ENCODE measurements around the gene PALLD.

The PALLD gene

DNA sequence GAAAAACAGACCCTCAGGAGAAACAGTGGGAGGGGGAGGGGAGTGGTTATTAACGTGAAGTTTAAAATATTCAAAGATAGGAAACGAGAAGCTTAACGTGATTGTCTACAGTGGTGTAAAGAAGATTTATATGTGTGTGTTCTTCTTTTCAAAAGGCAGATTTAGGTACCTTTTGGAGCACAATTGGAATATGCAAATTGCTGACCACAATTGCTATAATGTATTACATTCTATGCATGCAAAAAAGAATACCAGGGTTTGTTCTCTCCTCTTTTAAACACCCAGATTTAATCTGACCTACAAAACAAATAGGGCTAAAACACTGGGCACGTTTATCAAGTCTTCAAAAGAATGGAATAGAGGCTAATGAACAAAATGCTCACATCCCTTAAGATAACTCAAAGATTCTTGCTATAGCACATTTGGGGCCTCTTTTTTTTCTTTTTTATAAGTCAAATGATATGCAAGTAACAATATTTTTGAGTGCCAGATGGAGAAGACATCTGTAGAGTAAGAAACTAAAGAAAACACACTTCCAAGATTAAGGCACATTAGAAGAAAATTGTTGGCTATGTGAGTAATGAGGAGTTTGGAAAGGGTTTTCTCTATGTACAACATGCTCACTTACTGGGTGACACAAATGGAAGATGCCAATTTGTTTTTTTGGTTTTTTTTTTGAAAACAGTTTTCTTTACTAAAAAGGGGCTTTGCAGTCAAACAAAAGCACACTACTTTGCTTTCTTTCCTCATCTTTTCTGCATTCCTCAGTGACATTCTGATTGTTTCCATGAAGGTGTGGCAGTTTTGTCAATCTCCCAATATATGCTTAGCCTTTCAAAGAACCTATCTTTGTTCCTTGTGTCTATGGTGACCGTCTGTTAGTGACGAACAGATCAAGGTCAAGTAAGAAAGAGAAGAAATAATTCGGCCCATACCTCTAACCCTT is 240.3 kb downstream of the PALLD start:
- DNase-seq, result no peak

DNA sequence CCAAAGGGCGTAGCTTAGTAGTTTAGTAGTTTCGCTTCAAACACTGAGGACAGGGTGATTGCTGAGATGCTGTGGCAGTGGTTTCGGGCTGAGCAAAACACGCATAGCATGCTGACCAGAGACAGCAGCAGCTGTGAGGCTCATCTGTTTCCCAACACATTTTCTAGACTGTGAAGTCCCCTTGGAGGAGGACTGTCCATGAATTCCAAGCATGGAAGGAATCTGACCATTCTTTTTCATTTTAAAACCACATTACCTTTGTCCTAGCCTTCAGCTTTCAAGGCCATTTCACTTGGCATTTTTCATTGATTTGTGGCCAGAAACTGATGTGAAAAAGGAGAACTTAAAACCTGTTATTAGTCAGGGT is 240.9 kb downstream of the PALLD start:
- no peak for DNase-seq

DNA sequence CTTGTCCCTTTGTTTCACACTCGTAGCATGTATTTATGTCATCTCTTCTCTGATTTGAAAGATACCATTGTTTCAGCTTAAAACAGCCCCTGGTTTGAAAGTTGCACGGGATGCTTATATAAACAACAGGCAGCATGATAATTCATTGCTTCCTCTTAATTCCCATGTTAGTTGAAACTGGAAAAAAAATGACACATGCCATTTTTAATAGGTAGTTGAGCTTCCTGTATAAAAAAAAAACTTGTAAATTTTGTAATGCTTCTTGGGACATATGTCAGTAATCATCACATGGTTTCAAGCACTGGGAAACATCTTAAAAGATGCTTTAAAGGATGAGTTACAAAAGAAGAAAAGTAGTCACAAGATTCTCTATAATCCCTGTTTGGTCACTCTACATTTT is 243.0 kb downstream of the PALLD start:
- DNase-seq, result no peak

DNA sequence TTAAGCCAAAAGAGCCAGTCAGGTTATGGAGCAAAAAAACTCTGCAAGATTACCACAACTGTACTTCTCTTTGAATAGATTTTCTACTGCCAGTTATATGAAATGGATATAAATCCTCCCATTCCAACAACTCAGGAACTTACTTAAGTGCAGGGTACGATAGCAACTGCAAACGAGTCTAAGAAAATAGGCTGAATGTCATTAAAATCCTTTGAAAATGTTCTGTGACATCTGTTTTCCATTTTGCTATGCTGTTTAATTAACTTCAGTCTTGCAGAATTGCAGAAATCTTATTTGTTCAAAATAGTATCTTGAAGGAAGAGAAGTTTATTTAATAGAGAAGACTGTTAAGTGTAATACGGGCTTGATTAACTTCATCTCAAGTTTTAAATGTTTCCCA is 243.8 kb downstream of the PALLD start:
- no peak for DNase-seq

DNA sequence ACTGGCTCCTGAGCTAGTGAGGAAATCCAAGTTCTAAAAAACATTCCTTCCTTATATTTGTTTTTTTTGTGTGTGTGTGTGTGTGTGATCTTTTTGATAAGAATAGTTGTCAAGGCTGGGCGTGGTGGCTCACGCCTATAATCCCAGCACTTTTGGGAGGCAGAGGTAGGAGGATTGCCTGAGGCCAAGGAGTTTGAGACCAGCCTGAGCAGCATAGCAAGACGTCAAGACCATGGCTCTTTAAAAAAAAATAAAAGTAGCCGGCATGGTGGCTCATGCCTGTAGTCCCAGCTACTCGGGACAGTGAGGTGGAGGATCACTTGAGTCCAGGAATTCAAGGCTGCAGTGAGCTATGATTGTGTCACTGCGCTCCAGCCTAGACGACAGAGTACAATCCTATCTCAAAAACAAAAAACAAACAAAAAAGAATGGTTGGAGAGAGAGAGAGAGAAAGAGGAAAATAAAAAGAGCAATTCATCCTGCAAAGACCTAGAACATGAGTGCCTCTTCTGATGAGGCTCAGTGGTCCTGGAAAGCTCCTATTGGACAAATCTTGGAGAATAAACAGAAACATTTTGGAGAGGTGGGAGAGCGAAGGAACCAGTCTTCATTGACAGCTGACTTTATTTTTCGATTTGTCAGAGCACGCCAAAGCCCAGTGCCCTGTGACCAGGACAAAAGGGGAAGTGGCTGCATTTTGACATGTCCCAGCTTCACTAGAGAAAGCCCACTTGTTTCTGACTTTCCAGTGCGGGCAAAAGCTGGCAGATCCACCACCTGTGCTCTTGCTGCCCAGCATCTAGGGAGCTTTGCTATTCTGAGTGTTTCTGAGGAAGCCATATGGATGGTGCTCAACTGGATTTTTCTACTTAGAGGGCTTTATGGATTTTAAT is 244.7 kb downstream of the PALLD start:
- DNase-seq, result peak in 1 of 2 experiments; percentile 6

DNA sequence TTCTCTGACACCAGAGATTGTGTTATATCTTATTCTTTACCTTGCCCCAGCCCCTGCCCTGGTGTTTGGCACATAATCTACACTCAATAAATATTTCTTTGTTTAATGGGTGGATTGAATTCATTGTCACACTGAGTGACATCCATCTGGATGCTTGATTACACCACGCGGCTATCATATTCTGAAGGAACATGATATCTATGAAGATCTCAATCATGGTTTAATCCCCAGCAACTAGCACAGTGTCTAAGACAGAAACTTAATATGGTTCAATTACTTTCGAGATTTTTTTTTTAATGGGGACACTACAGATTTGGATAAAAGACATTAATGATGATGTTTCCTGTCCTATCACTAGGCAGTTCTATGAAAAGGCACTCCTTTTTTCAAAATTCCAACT is 246.3 kb downstream of the PALLD start:
- DNase-seq, result peak in 1 of 2 experiments; percentile 55

DNA sequence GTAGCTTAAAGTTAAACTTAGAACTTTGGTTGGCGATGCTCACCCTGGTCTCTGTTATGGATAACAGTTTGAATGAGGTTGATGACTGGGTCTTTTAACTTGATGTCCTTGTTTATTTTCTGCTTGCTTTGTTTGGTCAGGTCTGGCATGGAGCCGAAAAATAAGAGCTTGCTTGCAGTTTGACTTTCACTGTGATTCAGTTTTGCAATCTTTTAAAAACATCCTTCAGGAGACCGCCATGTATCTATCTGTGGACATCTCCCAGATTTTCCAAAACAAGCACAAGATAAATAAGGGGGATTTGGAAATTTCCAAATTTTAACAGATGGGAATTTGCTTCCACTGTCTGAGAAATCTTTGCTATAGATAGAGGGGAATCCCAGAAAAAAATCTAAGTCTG is 246.7 kb downstream of the PALLD start:
- DNase-seq, result no peak

DNA sequence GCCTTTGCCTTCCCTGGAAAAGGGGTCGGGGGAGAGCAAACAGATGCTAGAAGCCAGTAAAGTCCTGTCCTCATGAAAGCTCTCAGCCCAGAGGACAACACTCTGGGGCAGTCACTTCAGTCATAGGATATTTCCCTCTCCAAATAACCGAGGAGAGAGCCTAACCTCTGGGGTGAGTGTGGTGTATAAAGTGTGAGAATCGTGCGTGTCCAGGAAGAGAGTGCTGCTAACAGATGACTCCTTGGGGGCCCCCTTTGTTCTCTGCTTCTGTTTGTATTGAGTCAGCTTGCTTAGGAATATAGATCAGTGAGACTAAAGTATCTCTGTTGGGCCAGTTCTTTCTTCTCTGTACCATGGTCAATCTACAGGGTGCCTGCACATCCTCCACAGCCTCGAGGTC is 247.2 kb downstream of the PALLD start:
- DNase-seq, result no peak

DNA sequence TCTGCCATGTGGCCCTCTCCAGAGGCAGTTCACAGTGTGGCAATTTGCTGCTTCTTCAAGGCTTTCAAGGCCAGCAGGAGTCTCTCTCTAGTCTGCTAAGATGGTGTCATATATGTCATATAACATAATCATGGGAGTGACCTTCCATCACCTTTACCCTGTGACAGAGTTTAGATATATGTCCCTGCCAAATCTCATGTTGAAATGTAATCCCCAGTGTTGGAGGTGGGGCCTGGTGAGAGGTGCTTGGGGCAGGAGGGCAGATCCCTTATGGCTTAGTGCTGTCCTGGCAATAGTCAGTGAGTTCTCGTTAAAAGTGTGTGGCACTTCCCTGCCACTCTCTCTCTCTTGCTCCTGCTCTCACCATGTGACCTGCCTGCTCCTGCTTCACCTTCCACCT is 252.0 kb downstream of the PALLD start:
- no peak for DNase-seq

DNA sequence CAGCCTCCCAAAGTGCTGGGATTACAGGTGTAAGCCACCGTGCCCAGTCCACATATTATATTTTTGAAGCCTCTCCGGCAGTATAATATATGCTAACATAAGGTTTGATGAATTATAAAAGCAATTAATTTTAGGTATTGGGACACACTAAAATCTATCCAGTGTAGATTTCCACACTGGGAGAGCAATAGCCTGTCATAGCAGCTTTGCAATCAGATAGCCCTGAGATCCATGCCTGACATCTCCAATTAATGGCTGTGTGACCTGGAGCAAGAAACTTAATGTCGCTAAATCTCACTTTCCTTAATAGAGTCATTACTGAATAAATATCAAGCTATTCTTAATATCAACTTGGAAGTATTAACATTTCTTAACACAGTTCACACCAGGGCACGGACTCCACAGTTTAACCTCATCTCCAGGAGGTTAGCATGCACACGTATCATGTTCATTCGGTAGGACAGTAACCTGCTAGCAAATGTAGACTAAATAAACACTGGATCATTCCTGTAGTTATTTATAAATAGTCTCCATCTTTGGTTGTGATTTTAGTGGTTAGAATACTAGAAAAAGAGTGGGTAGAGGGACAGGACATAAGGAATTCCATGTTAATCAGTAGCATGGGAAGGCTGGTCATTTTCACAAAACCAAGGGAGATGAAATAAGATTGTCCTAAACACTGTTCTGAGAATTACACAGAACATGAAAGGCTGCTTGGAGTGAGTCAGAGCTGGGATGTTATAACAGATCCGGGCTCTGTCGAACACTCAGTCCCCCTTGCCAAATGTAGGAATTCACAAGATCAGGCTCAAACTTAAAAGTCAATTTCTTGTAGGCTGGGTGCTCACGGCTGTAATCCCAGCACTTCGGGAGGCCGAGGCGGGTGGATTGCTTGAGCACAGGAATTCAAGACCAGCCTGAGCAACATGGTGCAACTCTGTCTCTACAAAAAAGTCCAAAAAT is 254.7 kb downstream of the PALLD start:
- no peak for DNase-seq

DNA sequence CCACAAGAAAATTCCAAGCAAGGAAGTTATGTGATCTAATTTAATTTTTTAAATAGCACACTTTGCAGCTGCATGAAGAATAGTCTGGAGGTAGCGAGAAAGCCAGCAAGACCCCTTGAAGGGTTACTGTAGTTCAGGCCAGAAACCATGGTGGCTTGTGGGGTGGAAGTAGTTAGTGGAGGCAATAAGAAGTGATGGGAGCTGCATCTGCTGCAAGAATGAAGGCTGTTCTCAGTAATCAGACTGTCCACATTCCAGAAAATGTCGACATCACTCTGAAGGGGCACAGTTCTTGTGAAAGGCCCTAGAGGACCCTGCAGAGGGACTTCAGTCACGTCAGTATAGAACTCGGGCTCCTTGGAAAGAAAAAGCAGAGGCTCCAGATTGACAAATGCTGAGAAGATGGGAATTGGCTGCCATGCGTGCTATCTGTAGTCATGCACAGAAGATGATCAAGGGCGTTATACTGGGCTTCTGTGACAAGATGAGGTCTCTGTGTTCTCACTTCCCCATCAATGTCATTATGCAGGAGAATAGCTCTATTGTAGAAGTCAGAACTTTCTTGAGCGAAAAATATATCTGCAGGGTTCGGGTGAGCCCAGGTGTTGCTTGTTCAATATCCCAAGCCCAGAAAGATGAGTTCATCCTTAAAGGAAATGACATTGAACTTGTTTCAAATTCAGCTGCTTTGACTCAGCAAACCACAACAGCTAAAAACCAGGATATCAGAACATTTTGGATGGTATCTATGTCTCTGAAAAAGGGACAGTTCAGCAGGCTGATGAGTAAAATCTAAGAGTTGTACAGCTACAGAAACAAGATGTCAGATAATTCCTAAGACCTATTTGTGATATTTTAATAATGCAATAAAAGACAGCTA is 259.0 kb downstream of the PALLD start:
- no peak for DNase-seq

DNA sequence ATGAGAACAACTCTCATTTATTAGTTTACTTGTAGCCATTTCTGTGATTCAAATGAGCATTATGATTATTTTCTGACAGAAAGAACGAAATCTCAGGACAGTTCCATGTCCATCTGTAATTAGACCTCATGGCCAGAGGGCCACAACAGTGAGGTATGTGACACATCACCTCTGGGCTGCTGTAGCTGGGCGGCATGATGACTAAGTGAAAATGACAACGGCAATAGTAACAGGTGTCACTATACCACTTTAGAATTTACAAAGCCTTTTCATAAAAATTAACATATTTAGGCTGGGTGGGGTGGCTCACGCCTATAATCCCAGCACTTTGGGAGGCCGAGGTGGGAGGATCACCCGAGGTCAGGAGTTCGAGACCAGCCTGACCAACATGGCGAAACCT is 260.6 kb downstream of the PALLD start:
- no peak for DNase-seq

DNA sequence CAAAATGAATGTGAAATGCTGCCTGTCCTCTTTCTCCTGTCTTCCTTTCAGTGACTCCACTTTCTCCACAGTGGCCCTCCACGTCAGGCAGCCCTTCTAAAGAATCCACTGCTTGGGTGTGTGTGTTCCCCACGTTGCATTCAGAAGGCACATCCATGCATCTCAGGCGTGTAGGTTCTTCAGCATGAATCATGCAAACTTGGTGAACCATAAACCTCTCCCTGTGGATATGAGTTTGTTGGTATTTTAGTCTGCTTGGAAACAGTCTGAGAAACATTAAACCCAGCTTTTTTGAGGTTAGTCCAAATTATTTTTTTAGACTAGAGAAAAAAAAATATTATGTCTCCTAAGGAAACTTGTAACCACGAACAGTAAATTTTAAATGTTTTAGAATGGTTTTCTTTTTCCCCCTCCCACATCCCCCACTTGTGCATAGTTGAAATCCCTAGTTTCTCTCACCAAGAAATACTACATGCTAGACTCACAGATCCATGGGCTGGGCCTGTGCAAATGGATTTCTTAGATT is 261.6 kb downstream of the PALLD start:
- no peak for DNase-seq

DNA sequence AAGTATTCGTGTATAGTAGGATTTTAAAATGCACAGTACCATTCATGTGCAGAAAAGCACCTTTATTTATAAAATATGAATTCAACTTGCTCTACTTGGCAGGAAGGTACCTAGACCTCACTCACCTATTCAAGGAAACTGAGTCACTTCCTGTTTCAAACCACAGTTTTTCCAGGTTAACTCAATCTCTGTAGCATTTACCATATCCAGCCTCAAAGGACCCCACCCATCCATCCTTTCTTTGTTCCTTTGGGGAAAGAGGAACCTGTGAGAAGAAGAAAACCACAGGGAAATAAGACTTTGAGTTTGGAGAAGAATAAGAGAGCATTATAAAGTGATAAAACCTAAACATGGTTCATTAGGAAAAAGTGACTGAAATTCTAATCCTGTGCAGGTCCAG is 262.5 kb downstream of the PALLD start:
- DNase-seq, result no peak

DNA sequence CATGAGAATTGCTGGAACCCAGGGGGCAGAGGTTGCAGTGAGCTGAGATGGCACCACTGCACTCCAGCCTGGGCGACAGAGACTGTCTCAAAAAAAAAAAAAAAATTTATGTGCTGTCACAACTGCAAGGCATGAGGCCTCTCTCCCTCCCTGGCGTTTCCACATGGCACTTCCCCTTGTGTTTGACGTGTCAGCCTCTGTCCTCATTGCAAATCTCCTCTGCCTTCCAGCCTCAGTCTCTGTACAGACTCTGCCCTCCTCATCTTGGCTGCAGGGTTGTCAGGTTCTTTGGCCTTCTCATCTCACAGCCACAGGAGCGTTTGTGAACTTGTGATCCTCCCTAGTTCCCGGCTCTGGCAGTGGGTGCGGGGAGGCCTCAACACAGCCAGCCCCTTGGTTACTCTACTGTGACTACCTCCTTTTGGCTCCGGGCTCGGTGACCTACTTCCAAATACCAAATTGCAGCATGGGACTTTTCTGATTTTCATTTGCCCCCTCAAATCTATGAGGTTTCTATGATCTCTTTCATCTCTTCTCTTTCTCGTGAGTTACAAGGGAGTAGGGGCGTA is 263.2 kb downstream of the PALLD start:
- no peak for DNase-seq

DNA sequence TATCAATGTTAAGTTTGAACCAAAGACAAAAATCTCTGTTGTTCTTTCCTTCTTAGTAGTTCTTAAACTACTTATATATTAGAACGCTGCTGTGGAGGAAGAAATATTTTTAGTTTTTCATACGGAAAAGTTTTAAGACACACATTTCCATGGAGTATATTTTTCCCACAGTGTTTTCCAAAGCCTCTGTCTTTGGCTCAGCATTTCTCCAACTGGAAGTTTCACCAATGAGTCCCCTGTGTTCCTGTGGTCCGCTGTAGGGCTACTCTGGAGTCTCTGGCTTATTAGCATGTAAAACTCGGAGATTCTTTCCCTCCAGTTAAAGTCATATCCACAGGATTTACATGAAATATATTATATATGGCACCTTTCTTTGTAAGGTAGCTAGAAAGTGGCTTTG is 264.2 kb downstream of the PALLD start:
- no peak for DNase-seq

DNA sequence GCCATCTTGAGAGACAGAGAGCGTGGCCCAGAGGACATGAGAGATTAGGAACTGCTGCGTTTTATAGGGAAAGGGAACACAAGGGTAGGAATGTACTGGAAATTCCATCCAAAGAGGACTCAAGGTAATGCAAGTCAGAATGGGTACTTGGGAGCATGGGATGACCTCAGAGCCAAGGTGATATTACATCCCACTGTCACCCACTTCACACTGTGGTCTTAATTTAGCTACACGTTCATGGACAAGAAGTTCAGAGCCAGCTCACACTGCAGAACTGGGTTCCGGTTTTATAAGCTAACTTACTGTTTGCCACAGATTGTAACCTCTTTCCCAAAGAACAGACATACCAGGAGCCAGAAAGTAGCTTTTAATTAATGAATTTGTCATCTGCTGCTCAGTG is 268.5 kb downstream of the PALLD start:
- no peak for DNase-seq

DNA sequence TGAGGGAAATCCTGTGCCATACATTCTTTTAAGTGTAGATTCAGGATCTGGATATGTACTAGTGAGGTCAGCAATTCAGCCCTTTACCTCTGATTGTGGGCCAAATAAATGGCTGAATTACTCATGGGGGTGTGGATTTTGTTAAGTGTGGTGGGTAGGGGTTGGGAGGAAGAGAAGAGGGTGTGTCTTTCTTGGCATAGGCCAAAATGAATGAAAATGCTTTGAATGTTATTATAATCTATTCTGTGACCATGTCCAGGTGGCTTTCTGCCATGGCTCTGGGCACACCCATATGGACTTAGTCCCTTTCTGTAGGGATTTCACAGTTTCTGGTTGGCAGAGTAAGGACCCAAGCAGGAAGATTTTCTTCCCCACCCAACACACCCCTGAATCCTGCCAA is 268.9 kb downstream of the PALLD start:
- DNase-seq, result no peak

DNA sequence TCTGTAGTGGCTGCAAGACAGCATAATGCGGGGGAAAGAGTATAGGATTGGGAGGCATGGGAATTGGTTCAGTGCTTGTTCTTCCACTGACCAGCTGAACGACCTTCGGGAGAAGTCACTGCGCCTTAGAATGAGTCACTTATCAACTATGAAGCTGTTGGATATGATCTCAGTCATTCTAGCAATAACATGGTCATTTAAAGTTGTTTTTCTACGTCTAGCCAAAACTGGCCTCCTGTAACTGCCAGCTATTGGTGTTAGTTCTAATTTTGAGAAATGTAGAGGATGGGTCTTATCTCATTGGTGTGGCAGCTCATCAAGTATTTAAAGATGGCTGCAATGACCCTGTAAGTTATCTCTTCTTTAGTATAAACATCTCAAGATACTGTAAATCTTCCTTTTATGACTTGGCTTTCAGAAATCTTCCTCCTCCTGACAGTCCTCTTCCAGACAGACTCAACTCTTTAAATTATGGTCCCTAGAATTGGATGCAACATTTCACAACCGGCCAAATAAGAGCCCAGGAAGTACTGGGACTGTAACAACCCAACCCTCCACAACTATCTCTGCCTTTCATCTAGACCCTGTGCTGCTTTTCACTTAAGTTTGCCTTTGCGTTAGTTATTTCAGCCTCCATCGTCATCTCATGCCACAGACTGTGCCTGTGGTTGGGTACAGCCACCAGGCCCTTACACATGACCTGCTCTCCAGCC is 269.9 kb downstream of the PALLD start:
- DNase-seq, result no peak

DNA sequence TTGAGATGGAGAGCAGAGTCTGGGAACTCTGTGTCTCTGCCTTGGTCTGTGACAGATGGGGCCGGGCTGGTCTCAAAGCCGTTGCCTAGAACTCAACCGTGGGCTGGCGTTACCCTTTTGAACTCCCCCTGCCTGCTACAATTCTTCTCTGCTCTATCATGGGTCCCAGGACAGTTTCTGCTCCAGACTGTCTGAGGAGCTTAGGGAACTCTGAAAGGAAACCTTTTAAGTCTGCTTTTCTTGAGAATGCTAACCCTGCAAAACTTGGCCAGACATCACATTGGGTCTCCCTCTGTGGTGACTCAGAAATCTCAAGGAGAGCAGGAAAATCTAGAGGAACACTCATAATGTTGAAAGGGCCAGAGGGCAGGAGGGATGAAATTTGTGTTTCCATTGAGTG is 272.6 kb downstream of the PALLD start:
- no peak for DNase-seq

Data from NCI-H524 (cell line).